Heart left ventricle (tissue), 16 donors: Measurements from ENCODE around the gene DMTF1. TPM values are rescaled to one million over a fixed set of nuclear protein-coding genes. Genes with fewer than 3 reads are reported as not detected.

Source experiments
- ATAC-seq, 4 donors: fragments of 200-7000 bp; cut with Tn5 transposase; one replicate each; pipeline ENCODE4 v1.9.1; 2020 to 2022; ENCODE audit warnings: moderate library complexity in 4 of 4, mild to moderate bottlenecking in 3 of 4, moderate number of reproducible peaks in 1 of 4
- DNase-seq, 5 donors: peaks; one replicate each; pipeline ENCODE4 v3.0.0-alpha.2; 2020
- H3K27ac ChIP-seq, 12 donors: fragments of 200-600 bp; sonication (generic) in 4 of 12; one replicate each; pipeline versions ENCODE4 v1.5.0 to v1.8.0; 2016 to 2022; ENCODE audit warnings: mild to moderate bottlenecking in 2 of 12
- H3K27me3 ChIP-seq, 9 donors: fragments of 200-600 bp; sonication (generic) in 2 of 9; one replicate each; pipeline versions ENCODE4 v1.5.1 to v1.8.0; 2016 to 2022; ENCODE audit warnings: mild to moderate bottlenecking in 3 of 9
- H3K36me3 ChIP-seq, 9 donors: fragments of 200-600 bp; sonication (generic) in 2 of 9; one replicate each; pipeline versions ENCODE4 v1.5.0 to v1.8.0; 2018 to 2022; ENCODE audit warnings: mild to moderate bottlenecking in 2 of 9
- H3K4me1 ChIP-seq, 12 donors: fragments of 200-600 bp; sonication (generic) in 4 of 12; one replicate each; pipeline versions ENCODE4 v1.5.0 to v1.8.0; 2016 to 2022; ENCODE audit warnings: mild to moderate bottlenecking in 3 of 12
- H3K4me3 ChIP-seq, 12 donors: fragments of 200-600 bp; sonication (generic) in 4 of 12; one replicate each; pipeline versions ENCODE4 v1.5.0 to v1.8.0; 2017 to 2022; ENCODE audit warnings: mild to moderate bottlenecking in 9 of 12, moderate library complexity in 4 of 12
- H3K9me3 ChIP-seq, 12 donors: fragments of 200-600 bp; sonication (generic) in 4 of 12; one replicate each; pipeline versions ENCODE4 v1.5.0 to v1.8.0; 2016 to 2022; ENCODE audit warnings: mild to moderate bottlenecking in 1 of 12
- POLR2A ChIP-seq, 2 donors: fragments of 450-650 bp; IDR thresholded peaks; one replicate each; pipeline ENCODE4 v1.6.1; 2017; ENCODE audit warnings: antibody characterized with exemption in 2 of 2, mild to moderate bottlenecking in 2 of 2, moderate library complexity in 2 of 2
- WGBS, 4 donors: extraction: QIAGEN DNeasy Blood & Tissue Kit in 2 of 4; methylation state at CpG; one replicate each; pipeline versions ENCODE4 v1.1.5 to v1.1.7; 2013 to 2018; 5-methylcytosine and 5-hydroxymethylcytosine counted together
- intact Hi-C, 10 donors: fragments of 100-400 bp; cut with DNase I; formaldehyde crosslinking; loops; one replicate each; pipeline versions ENCODE4 v1.11.1 to v1.14.2; 2022
- polyA plus RNA-seq, 2 donors: library from polyadenylated mRNA; stranded (reverse); fragments of 200-250 nt; gene quantifications; one replicate each; pipeline ENCODE4 v1.2.3, GENCODE V29; 2013
- total RNA-seq, 9 donors: library from RNA; depleted of rRNA in 2 of 9; stranded (reverse); fragments of >200 nt in 2 of 9; fragmentation: NEBNext Ultra II Directional in 3 of 9; extraction: Animal tissue kit (Norgen Biotek cat#: 25700) in 3 of 9; gene quantifications; one replicate each; pipeline versions ENCODE4 v1.1.0 to v1.2.4, GENCODE V29; 2016 to 2023
- TF ChIP-seq, protein P1 (sequence below), 12 donors: fragments of 200-600 bp; sonication (generic) in 4 of 12; IDR thresholded peaks; one replicate each; pipeline versions ENCODE4 v1.5.0 to v1.8.0; 2018 to 2022; ENCODE audit warnings: antibody characterized with exemption in 12 of 12, mild to moderate bottlenecking in 5 of 12
- donor health status: ischemic (EF 13 %, LVEDD 7.1; RV severe dilation, severe dysfunction).
- donor health status: healthy with polysubstance abuse.
- donor health status: DM: no; HTN: yes; CAD: no.
- donor health status: DM: no; HTN: no; CAD: no.
- donor health status: ischemic (EF 25% LVEDD 6.9; RV normal size, moderate dysfunction).
- donor health status: ischemic (EF 25% LVEDD 5.7; RV mildly dilated, moderate dysfunction).
- donor health status: healthy.
- donor health status: DM: yes; HTN: yes; CAD: no.
- donor health status: ischemic (EF 35%, LVEDD 5.7; RV mildly dilated, moderate dysfunction).
- donor health status: nonischemic (EF 11% LVEDD 7.7; RV severe dilation, severe dysfunction).
- donor health status: DM: yes; HTN: yes; CAD: no.
- donor health status: PGD.
- donor health status: ischemic (EF 29% LVEDD 5.4; RV normal size, mild dysfunction).
- donor health status: nonischemic (EF 23%, LVEDD 6.1; RV moderate dilation, normal function).

The DMTF1 gene
- total and polyA plus RNA-seq, 11 donors = 13.5 to 43.3 (median 21.3) TPM

- no peak for TF ChIP-seq POLR2A (IDR thresholded peaks at IDR 0.05)
- TF ChIP-seq, protein P1, sequence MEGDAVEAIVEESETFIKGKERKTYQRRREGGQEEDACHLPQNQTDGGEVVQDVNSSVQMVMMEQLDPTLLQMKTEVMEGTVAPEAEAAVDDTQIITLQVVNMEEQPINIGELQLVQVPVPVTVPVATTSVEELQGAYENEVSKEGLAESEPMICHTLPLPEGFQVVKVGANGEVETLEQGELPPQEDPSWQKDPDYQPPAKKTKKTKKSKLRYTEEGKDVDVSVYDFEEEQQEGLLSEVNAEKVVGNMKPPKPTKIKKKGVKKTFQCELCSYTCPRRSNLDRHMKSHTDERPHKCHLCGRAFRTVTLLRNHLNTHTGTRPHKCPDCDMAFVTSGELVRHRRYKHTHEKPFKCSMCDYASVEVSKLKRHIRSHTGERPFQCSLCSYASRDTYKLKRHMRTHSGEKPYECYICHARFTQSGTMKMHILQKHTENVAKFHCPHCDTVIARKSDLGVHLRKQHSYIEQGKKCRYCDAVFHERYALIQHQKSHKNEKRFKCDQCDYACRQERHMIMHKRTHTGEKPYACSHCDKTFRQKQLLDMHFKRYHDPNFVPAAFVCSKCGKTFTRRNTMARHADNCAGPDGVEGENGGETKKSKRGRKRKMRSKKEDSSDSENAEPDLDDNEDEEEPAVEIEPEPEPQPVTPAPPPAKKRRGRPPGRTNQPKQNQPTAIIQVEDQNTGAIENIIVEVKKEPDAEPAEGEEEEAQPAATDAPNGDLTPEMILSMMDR (IDR thresholded peaks at IDR 0.05) = no peak
- ATAC-seq = peak in 1 of 4 donors; percentile 28
- Histone ChIP-seq H3K4me3 (no peak overlapping the region), H3K27ac (no peak overlapping the region), H3K9me3 (no peaks in the 10 kb centered on the region), H3K36me3 (peaks cover 0 to 22% (median 17%) of the 10 kb centered on the region in 9 donors), H3K27me3 (no peaks in the 10 kb centered on the region), H3K4me1 (peaks cover 7 to 53% (median 32%) of the 10 kb centered on the region in 12 donors)
- DNase-seq = no peak
- intact Hi-C loops = loop anchor here in 4 of 10 donors (10.0 kb wide), 3 partner anchors 65 to 185 kb away; partner anchors contain the start of genes CROT (in 2 of the 4) and ELAPOR2 (in 1 of the 4)
- WGBS, 4 donors = 63 to 70% (median 68%) methylated on average over 2 of the region's 2 CpGs
Measured at GRCh38 chr7:87159538-87159937, 7.3 kb downstream of the DMTF1 start.

GRCh38 chr7:87164433-87164832 is 12.2 kb downstream of the DMTF1 start:
- no peak for TF ChIP-seq POLR2A (IDR thresholded peaks at IDR 0.05)
- TF ChIP-seq, protein P1 (IDR thresholded peaks at IDR 0.05) = no peak

GRCh38 chr7:87170828-87171227 is 18.6 kb downstream of the DMTF1 start:
- Histone ChIP-seq H3K9me3 (no peaks in the 10 kb centered on the region), H3K27ac (no peak overlapping the region), H3K36me3 (peaks cover 0 to 100% (median 100%) of the 10 kb centered on the region in 9 donors), H3K4me1 (no peaks in the 10 kb centered on the region), H3K4me3 (no peak overlapping the region), H3K27me3 (no peaks in the 10 kb centered on the region)
- TF ChIP-seq, protein P1 (IDR thresholded peaks at IDR 0.05) = no peak
- no peak for TF ChIP-seq POLR2A (IDR thresholded peaks at IDR 0.05)
- DNase-seq = no peak
- whole genome bisulfite sequencing, 4 donors = 89 to 93% (median 91%) methylated on average over 3 of the region's 3 CpGs
- intact Hi-C loops = no loop called here
- ATAC-seq = no peak

More at GRCh38 chr7:87164433-87164832, 12.2 kb downstream of the DMTF1 start:
- no peak for ATAC-seq
- no peak overlapping the region for H3K4me3 ChIP-seq
- no peaks in the 10 kb centered on the region for H3K9me3 ChIP-seq
- WGBS, 4 donors = 78 to 83% (median 81%) methylated on average over 2 of the region's 2 CpGs
- H3K4me1 ChIP-seq = peaks cover 0 to 9% (median 1%) of the 10 kb centered on the region in 12 donors
- intact Hi-C loops = loop anchor here in 1 of 10 donors (5.0 kb wide), 1 partner anchor 33 kb away; no protein-coding TSS in a partner anchor
- H3K36me3 ChIP-seq = peaks cover 0 to 70% (median 65%) of the 10 kb centered on the region in 9 donors
- no peak overlapping the region for H3K27ac ChIP-seq
- no peak for DNase-seq
- H3K27me3 ChIP-seq = no peaks in the 10 kb centered on the region

GRCh38 chr7:87171282-87171934 is 19.2 kb downstream of the DMTF1 start:
- TF ChIP-seq, protein P1 (IDR thresholded peaks at IDR 0.05) = no peak
- no peak for TF ChIP-seq POLR2A (IDR thresholded peaks at IDR 0.05)
- no peaks in the 10 kb centered on the region for H3K27me3 ChIP-seq
- intact Hi-C loops = no loop called here
- no peaks in the 10 kb centered on the region for H3K4me1 ChIP-seq
- peaks cover 0 to 100% (median 100%) of the 10 kb centered on the region in 9 donors for H3K36me3 ChIP-seq
- no peaks in the 10 kb centered on the region for H3K9me3 ChIP-seq
- ATAC-seq (no peak), DNase-seq (no peak)
- no peak overlapping the region for H3K4me3 ChIP-seq
- no peak overlapping the region for H3K27ac ChIP-seq
